Measurements from ENCODE around the gene CFAP58. TPM values are rescaled to one million over a fixed set of nuclear protein-coding genes. Genes with fewer than 3 reads are reported as not detected.

Gene CFAP58
- total and polyA plus RNA-seq, 2 of the 13 experiments (the other 11 are each of a cell fraction or from before 2014, with no cell fraction given) = 0.03 TPM; not detected in 1

DNA sequence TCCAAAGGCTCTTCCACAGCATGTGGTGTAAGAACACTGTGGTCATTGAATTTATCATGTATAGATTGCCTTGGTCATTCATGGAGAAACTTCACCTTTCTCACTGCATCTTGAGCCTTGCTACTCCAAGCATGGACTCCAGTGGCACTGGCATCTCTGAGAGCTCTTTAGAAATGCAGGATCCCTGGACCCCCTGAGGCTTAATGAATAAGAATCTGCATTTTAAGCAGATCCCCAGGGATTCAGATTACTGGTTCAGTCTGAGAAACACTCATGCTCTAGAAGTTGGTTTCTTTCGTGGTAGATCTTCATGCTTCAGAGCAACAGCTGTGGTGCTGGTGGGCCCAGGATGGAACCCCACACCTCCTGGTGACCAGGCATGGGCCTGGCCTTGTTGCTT, 63.2 kb downstream of the CFAP58 start (continued):
- TF ChIP-seq, protein P1, sequence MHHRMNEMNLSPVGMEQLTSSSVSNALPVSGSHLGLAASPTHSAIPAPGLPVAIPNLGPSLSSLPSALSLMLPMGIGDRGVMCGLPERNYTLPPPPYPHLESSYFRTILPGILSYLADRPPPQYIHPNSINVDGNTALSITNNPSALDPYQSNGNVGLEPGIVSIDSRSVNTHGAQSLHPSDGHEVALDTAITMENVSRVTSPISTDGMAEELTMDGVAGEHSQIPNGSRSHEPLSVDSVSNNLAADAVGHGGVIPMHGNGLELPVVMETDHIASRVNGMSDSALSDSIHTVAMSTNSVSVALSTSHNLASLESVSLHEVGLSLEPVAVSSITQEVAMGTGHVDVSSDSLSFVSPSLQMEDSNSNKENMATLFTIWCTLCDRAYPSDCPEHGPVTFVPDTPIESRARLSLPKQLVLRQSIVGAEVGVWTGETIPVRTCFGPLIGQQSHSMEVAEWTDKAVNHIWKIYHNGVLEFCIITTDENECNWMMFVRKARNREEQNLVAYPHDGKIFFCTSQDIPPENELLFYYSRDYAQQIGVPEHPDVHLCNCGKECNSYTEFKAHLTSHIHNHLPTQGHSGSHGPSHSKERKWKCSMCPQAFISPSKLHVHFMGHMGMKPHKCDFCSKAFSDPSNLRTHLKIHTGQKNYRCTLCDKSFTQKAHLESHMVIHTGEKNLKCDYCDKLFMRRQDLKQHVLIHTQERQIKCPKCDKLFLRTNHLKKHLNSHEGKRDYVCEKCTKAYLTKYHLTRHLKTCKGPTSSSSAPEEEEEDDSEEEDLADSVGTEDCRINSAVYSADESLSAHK (CRISPR knock-in tag; IDR thresholded peaks at IDR 0.05; ENCODE audit: borderline replicate concordance) = no peak
- no peak for TF ChIP-seq EHMT2 (IDR thresholded peaks at IDR 0.05; ENCODE audit: borderline replicate concordance, low read depth, low read length)
- TF ChIP-seq ZNF788 (CRISPR knock-in tag; IDR thresholded peaks at IDR 0.05; ENCODE audit: borderline replicate concordance) = no peak

DNA sequence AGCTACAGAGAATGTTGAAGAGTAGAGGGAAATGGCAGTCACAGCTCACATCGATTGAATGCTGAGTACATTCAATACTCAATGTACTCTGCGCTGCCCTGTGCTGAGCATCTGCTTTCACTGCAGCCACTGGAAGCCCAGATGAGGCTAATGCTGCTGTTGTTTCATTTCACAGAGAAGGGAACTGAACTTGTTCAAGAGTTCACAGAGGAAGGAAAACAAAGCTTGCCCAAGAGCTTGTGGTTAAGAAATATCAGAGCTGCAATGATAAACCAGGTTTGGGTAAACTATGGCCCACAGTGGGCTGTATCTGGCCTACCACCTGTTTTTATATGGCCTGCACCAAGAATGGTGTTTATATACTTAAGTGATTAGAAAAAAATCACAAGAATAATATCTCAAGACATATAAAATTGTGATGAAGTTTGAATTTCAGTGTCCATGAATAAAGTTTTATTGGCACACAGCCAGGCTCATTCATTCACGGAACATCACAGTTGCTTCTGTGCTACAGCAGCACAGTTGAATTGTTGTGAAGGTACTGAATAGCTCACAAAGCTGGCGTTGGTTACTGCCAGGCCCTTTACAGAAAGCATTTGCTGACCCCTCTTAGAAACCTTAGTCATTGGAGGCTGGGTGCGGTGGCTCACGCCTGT, 64.1 kb downstream of the CFAP58 start:
- H3K4me2 ChIP-seq (ENCODE audit: low read depth, low read length) = no peak overlapping the region
- no peak for DNase-seq (ENCODE audit: low spot score)
- intact Hi-C loops (cut with micrococcal nuclease; ENCODE audit: unreplicated experiment) = no loop called here
- H4K20me1 ChIP-seq (ENCODE audit: insufficient read depth, low read length) = no peaks in the 10 kb centered on the region
- peaks cover 0 to 11% of the 10 kb centered on the region in 2 experiments; a peak in 1 of 5 replicates for H3K27me3 ChIP-seq (ENCODE audit: control insufficient read depth in 1 of 2, insufficient read depth in 2 of 2, low read length in 2 of 2)
- H3K27ac ChIP-seq (ENCODE audit: extremely low read length, insufficient read depth, low read length) = no peak overlapping the region
- BruUV-seq (replicated peaks) = no TSS peak
- H3K9me3 ChIP-seq (ENCODE audit: low read length) = no peaks in the 10 kb centered on the region
- no peaks in the 10 kb centered on the region for H3K36me3 ChIP-seq (replicated peaks in 1 of 2; ENCODE audit: control insufficient read depth in 1 of 2, insufficient read depth in 2 of 2, low read length in 2 of 2)
- no peak for FAIRE-seq
- H3K4me3 ChIP-seq (replicated peaks in 1 of 3; ENCODE audit: insufficient read depth in 1 of 3, low read depth in 2 of 3, low read length in 3 of 3) = no peak overlapping the region
- no peak overlapping the region for H3K9ac ChIP-seq (ENCODE audit: insufficient read depth, low read depth, low read length)
- ChIA-PET POLR2A (no interaction called here), CTCF (ENCODE audit: low intra/inter-chr PET ratio, low total read pairs) (no interaction called here)
- in situ Hi-C loops (cut with HindIII; ENCODE audit: extremely low pct_ligation_motif_present, low pct_unique_long_range_greater_than_20kb) = no loop called here
- H3K79me2 ChIP-seq (ENCODE audit: insufficient read depth, low read length) = no peaks in the 10 kb centered on the region
- H2AFZ ChIP-seq (ENCODE audit: low read length) = no peak overlapping the region
- ATAC-seq = peak; percentile 30; the same call in 2 of the 3 replicates
- WGBS (ENCODE audit: low lambda C conversion rate) = 56% methylated on average over 6 of the region's 6 CpGs
- no peaks in the 10 kb centered on the region for H3K4me1 ChIP-seq (ENCODE audit: insufficient read depth, low read length)
- no peak for TF ChIP-seq PAX8 (CRISPR knock-in tag; IDR thresholded peaks at IDR 0.05; ENCODE audit: borderline replicate concordance)
- TF ChIP-seq, protein P2, sequence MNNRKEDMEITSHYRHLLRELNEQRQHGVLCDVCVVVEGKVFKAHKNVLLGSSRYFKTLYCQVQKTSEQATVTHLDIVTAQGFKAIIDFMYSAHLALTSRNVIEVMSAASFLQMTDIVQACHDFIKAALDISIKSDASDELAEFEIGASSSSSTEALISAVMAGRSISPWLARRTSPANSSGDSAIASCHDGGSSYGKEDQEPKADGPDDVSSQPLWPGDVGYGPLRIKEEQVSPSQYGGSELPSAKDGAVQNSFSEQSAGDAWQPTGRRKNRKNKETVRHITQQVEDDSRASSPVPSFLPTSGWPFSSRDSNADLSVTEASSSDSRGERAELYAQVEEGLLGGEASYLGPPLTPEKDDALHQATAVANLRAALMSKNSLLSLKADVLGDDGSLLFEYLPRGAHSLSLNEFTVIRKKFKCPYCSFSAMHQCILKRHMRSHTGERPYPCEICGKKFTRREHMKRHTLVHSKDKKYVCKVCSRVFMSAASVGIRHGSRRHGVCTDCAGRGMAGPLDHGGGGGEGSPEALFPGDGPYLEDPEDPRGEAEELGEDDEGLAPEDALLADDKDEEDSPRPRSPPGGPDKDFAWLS (CRISPR knock-in tag; IDR thresholded peaks at IDR 0.05; ENCODE audit: borderline replicate concordance) = no peak
- no peak for TF ChIP-seq CENPX (CRISPR knock-in tag; IDR thresholded peaks at IDR 0.05)
